Measurements from ENCODE around the gene KRT9.

DNA sequence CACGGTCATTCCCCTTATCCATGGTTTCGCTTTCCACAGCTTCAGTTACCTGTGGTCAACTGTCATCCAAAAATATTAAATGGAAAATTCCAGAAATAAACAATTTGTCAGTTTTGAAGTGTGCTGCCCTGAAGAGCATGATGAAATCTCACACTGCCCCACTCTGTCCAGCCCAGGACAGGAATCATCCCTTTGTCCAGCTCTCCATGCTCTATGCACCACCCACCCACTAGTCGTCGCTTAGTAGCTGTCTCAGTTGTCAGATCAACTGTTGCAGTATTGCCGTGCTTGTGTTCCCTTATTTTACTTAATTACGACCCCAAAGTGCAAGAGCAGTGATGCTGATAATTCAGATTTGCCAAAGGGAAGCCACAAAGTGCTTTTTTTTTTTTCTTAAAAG is 10.3 kb downstream of the KRT9 start:
- TF ChIP-seq, protein P1, sequence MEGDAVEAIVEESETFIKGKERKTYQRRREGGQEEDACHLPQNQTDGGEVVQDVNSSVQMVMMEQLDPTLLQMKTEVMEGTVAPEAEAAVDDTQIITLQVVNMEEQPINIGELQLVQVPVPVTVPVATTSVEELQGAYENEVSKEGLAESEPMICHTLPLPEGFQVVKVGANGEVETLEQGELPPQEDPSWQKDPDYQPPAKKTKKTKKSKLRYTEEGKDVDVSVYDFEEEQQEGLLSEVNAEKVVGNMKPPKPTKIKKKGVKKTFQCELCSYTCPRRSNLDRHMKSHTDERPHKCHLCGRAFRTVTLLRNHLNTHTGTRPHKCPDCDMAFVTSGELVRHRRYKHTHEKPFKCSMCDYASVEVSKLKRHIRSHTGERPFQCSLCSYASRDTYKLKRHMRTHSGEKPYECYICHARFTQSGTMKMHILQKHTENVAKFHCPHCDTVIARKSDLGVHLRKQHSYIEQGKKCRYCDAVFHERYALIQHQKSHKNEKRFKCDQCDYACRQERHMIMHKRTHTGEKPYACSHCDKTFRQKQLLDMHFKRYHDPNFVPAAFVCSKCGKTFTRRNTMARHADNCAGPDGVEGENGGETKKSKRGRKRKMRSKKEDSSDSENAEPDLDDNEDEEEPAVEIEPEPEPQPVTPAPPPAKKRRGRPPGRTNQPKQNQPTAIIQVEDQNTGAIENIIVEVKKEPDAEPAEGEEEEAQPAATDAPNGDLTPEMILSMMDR (IDR thresholded peaks at IDR 0.05), result no peak
- TF ChIP-seq POLR2A (IDR thresholded peaks at IDR 0.05), result no peak
